ENCODE data around the gene RERE.

Gene RERE

GRCh38 chr1:8409106-8409505, 408.3 kb downstream of the RERE start:
- Histone ChIP-seq H3K9me3 (ENCODE audit: control insufficient read depth in 5 of 5, low read length in 5 of 5) (no peaks in the 10 kb centered on the region), H3K36me3 (ENCODE audit: control insufficient read depth in 5 of 5, insufficient read depth in 5 of 5, low read length in 5 of 5) (peaks cover 0 to 34% (median 16%) of the 10 kb centered on the region in 5 donors), H3K27ac (ENCODE audit: low read depth, low read length) (peak overlapping the region; percentile 100), H3K9ac (ENCODE audit: low read length in 5 of 5) (peak overlapping the region; percentile 50 to 85 (median 54)), H3K4me1 (ENCODE audit: control insufficient read depth in 5 of 5, insufficient read depth in 5 of 5, low read length in 5 of 5) (peaks cover 39 to 77% (median 68%) of the 10 kb centered on the region in 5 donors), H3K27me3 (ENCODE audit: control insufficient read depth in 5 of 5, insufficient read depth in 4 of 5, low read length in 5 of 5) (no peaks in the 10 kb centered on the region), H3K4me3 (ENCODE audit: low read depth in 1 of 5, low read length in 5 of 5) (peak overlapping the region; percentile 3 to 45 (median 25))

GRCh38 chr1:8408151-8408839, 409.1 kb downstream of the RERE start:
- H3K9me3 ChIP-seq (ENCODE audit: control insufficient read depth in 5 of 5, low read length in 5 of 5) = no peaks in the 10 kb centered on the region
- H3K9ac ChIP-seq (ENCODE audit: low read length in 5 of 5) = peak overlapping the region; percentile 62 to 92 (median 82)
- peaks cover 39 to 74% (median 68%) of the 10 kb centered on the region in 5 donors for H3K4me1 ChIP-seq (ENCODE audit: control insufficient read depth in 5 of 5, insufficient read depth in 5 of 5, low read length in 5 of 5)
- H3K4me3 ChIP-seq (ENCODE audit: low read depth in 1 of 5, low read length in 5 of 5) = peak overlapping the region; percentile 12 to 46 (median 37)
- peak overlapping the region; percentile 100 for H3K27ac ChIP-seq (ENCODE audit: low read depth, low read length)
- peaks cover 0 to 28% (median 13%) of the 10 kb centered on the region in 5 donors for H3K36me3 ChIP-seq (ENCODE audit: control insufficient read depth in 5 of 5, insufficient read depth in 5 of 5, low read length in 5 of 5)
- no peaks in the 10 kb centered on the region for H3K27me3 ChIP-seq (ENCODE audit: control insufficient read depth in 5 of 5, insufficient read depth in 4 of 5, low read length in 5 of 5)

GRCh38 chr1:8407652-8408051, 409.8 kb downstream of the RERE start:
- Histone ChIP-seq H3K27me3 (ENCODE audit: control insufficient read depth in 5 of 5, insufficient read depth in 4 of 5, low read length in 5 of 5) (no peaks in the 10 kb centered on the region), H3K9ac (ENCODE audit: low read length in 5 of 5) (peak overlapping the region; percentile 60 to 92 (median 70)), H3K27ac (ENCODE audit: low read depth, low read length) (peak overlapping the region; percentile 100), H3K4me3 (ENCODE audit: low read depth in 1 of 5, low read length in 5 of 5) (peak overlapping the region in 3 of 5 donors; percentile 16 to 46 (median 45)), H3K36me3 (ENCODE audit: control insufficient read depth in 5 of 5, insufficient read depth in 5 of 5, low read length in 5 of 5) (peaks cover 0 to 22% (median 13%) of the 10 kb centered on the region in 5 donors), H3K4me1 (ENCODE audit: control insufficient read depth in 5 of 5, insufficient read depth in 5 of 5, low read length in 5 of 5) (peaks cover 36 to 68% (median 66%) of the 10 kb centered on the region in 5 donors), H3K9me3 (ENCODE audit: control insufficient read depth in 5 of 5, low read length in 5 of 5) (no peaks in the 10 kb centered on the region)

GRCh38 chr1:8406960-8407359, 410.5 kb downstream of the RERE start:
- Histone ChIP-seq H3K4me1 (ENCODE audit: control insufficient read depth in 5 of 5, insufficient read depth in 5 of 5, low read length in 5 of 5) (peaks cover 30 to 61% (median 59%) of the 10 kb centered on the region in 5 donors), H3K4me3 (ENCODE audit: low read depth in 1 of 5, low read length in 5 of 5) (no peak overlapping the region), H3K27me3 (ENCODE audit: control insufficient read depth in 5 of 5, insufficient read depth in 4 of 5, low read length in 5 of 5) (no peaks in the 10 kb centered on the region), H3K27ac (ENCODE audit: low read depth, low read length) (peak overlapping the region; percentile 100), H3K9ac (ENCODE audit: low read length in 5 of 5) (peak overlapping the region in 4 of 5 donors; percentile 50 to 92 (median 72)), H3K9me3 (ENCODE audit: control insufficient read depth in 5 of 5, low read length in 5 of 5) (no peaks in the 10 kb centered on the region), H3K36me3 (ENCODE audit: control insufficient read depth in 5 of 5, insufficient read depth in 5 of 5, low read length in 5 of 5) (peaks cover 4 to 27% (median 18%) of the 10 kb centered on the region in 5 donors)

GRCh38 chr1:8406011-8406410, 411.4 kb downstream of the RERE start:
- no peaks in the 10 kb centered on the region for H3K9me3 ChIP-seq (ENCODE audit: control insufficient read depth in 5 of 5, low read length in 5 of 5)
- H3K9ac ChIP-seq (ENCODE audit: low read length in 5 of 5) = peak overlapping the region in 1 of 5 donors; percentile 4
- H3K27ac ChIP-seq (ENCODE audit: low read depth, low read length) = peak overlapping the region; percentile 100
- H3K4me1 ChIP-seq (ENCODE audit: control insufficient read depth in 5 of 5, insufficient read depth in 5 of 5, low read length in 5 of 5) = peaks cover 25 to 52% (median 50%) of the 10 kb centered on the region in 5 donors
- H3K27me3 ChIP-seq (ENCODE audit: control insufficient read depth in 5 of 5, insufficient read depth in 4 of 5, low read length in 5 of 5) = no peaks in the 10 kb centered on the region
- peaks cover 4 to 36% (median 22%) of the 10 kb centered on the region in 5 donors for H3K36me3 ChIP-seq (ENCODE audit: control insufficient read depth in 5 of 5, insufficient read depth in 5 of 5, low read length in 5 of 5)
- H3K4me3 ChIP-seq (ENCODE audit: low read depth in 1 of 5, low read length in 5 of 5) = no peak overlapping the region

GRCh38 chr1:8404460-8405370, 412.7 kb downstream of the RERE start:
- peaks cover 20 to 39% (median 37%) of the 10 kb centered on the region in 5 donors for H3K4me1 ChIP-seq (ENCODE audit: control insufficient read depth in 5 of 5, insufficient read depth in 5 of 5, low read length in 5 of 5)
- no peaks in the 10 kb centered on the region for H3K27me3 ChIP-seq (ENCODE audit: control insufficient read depth in 5 of 5, insufficient read depth in 4 of 5, low read length in 5 of 5)
- peak overlapping the region; percentile 80 for H3K27ac ChIP-seq (ENCODE audit: low read depth, low read length)
- H3K9me3 ChIP-seq (ENCODE audit: control insufficient read depth in 5 of 5, low read length in 5 of 5) = no peaks in the 10 kb centered on the region
- peak overlapping the region in 2 of 5 donors; percentile 26 to 28 for H3K9ac ChIP-seq (ENCODE audit: low read length in 5 of 5)
- H3K4me3 ChIP-seq (ENCODE audit: low read depth in 1 of 5, low read length in 5 of 5) = no peak overlapping the region
- H3K36me3 ChIP-seq (ENCODE audit: control insufficient read depth in 5 of 5, insufficient read depth in 5 of 5, low read length in 5 of 5) = peaks cover 4 to 30% (median 22%) of the 10 kb centered on the region in 5 donors

GRCh38 chr1:8402109-8402710, 415.2 kb downstream of the RERE start:
- Histone ChIP-seq H3K27ac (ENCODE audit: low read depth, low read length) (no peak overlapping the region), H3K9me3 (ENCODE audit: control insufficient read depth in 5 of 5, low read length in 5 of 5) (no peaks in the 10 kb centered on the region), H3K27me3 (ENCODE audit: control insufficient read depth in 5 of 5, insufficient read depth in 4 of 5, low read length in 5 of 5) (no peaks in the 10 kb centered on the region), H3K9ac (ENCODE audit: low read length in 5 of 5) (no peak overlapping the region), H3K4me3 (ENCODE audit: low read depth in 1 of 5, low read length in 5 of 5) (no peak overlapping the region), H3K36me3 (ENCODE audit: control insufficient read depth in 5 of 5, insufficient read depth in 5 of 5, low read length in 5 of 5) (peaks cover 4 to 28% (median 19%) of the 10 kb centered on the region in 5 donors), H3K4me1 (ENCODE audit: control insufficient read depth in 5 of 5, insufficient read depth in 5 of 5, low read length in 5 of 5) (peaks cover 15 to 30% (median 29%) of the 10 kb centered on the region in 5 donors)

GRCh38 chr1:8398677-8399076, 418.8 kb downstream of the RERE start:
- peaks cover 4 to 21% (median 8%) of the 10 kb centered on the region in 5 donors for H3K36me3 ChIP-seq (ENCODE audit: control insufficient read depth in 5 of 5, insufficient read depth in 5 of 5, low read length in 5 of 5)
- H3K9ac ChIP-seq (ENCODE audit: low read length in 5 of 5) = no peak overlapping the region
- H3K4me3 ChIP-seq (ENCODE audit: low read depth in 1 of 5, low read length in 5 of 5) = no peak overlapping the region
- H3K4me1 ChIP-seq (ENCODE audit: control insufficient read depth in 5 of 5, insufficient read depth in 5 of 5, low read length in 5 of 5) = peaks cover 16 to 41% (median 36%) of the 10 kb centered on the region in 5 donors
- H3K27ac ChIP-seq (ENCODE audit: low read depth, low read length) = peak overlapping the region; percentile 91
- H3K9me3 ChIP-seq (ENCODE audit: control insufficient read depth in 5 of 5, low read length in 5 of 5) = no peaks in the 10 kb centered on the region
- H3K27me3 ChIP-seq (ENCODE audit: control insufficient read depth in 5 of 5, insufficient read depth in 4 of 5, low read length in 5 of 5) = no peaks in the 10 kb centered on the region

- H3K27ac ChIP-seq (ENCODE audit: low read depth, low read length) = peak overlapping the region; percentile 91
Observed at GRCh38 chr1:8398086-8398485, 419.4 kb downstream of the RERE start.

More at GRCh38 chr1:8398086-8398485, 419.4 kb downstream of the RERE start:
- peak overlapping the region in 1 of 5 donors; percentile 60 for H3K9ac ChIP-seq (ENCODE audit: low read length in 5 of 5)
- peaks cover 16 to 41% (median 38%) of the 10 kb centered on the region in 5 donors for H3K4me1 ChIP-seq (ENCODE audit: control insufficient read depth in 5 of 5, insufficient read depth in 5 of 5, low read length in 5 of 5)
- peaks cover 4 to 24% (median 9%) of the 10 kb centered on the region in 5 donors for H3K36me3 ChIP-seq (ENCODE audit: control insufficient read depth in 5 of 5, insufficient read depth in 5 of 5, low read length in 5 of 5)
- peak overlapping the region in 1 of 5 donors; percentile 4 for H3K4me3 ChIP-seq (ENCODE audit: low read depth in 1 of 5, low read length in 5 of 5)
- no peaks in the 10 kb centered on the region for H3K27me3 ChIP-seq (ENCODE audit: control insufficient read depth in 5 of 5, insufficient read depth in 4 of 5, low read length in 5 of 5)
- H3K9me3 ChIP-seq (ENCODE audit: control insufficient read depth in 5 of 5, low read length in 5 of 5) = no peaks in the 10 kb centered on the region
